Activated CD8-positive, alpha-beta memory T cell treated with anti-CD3 and anti-CD28 coated beads, Interleukin-2, amount 50 U/mL, for 24 hours (primary cell): ENCODE results near the gene GLOD4.

Experiments
- DNase-seq: peaks from one replicate; pipeline ENCODE4 v3.0.0-alpha.2; 2020; ENCODE audit errors: extremely low read depth

The GLOD4 gene

GRCh38 chr17:742147-742793, 39.8 kb downstream of the GLOD4 start:
- DNase-seq = no peak

DNA sequence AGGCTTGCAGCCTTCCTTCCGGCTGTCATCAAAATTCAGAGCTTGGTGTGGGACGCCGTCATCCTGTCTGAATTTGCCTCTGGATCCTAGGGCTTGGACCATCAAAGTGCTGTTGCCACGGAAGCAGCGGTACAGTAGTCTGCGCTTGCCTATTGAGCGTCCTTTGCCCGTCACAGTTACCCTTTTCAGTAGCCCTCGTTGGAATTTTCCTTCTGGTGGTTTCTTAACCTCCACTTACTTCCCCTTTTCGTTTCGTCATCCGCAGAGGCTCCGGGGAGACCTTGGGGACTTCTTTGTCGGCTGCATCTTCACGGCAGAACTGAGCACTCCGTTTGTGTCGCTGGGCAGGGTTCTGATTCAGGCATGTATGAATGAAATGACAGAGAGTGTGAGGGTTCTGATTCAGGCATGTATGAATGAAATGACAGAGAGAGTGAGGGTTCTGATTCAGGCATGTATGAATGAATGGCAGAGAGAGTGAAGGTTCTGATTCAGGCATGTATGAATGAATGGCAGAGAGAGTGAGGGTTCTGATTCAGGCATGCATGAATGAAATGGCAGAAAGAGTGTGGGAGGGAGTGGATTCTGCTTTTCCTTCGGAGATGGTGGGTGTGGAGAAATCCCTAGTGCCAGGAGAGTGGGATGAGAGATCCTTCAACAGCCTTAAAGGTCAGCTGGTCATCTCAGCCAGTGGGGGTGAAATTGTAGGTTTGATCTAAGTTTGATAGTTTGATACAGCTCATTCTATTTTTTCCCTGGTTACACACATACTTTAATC, 41.7 kb downstream of the GLOD4 start:
- DNase-seq = no peak

GRCh38 chr17:737561-738113, 44.4 kb downstream of the GLOD4 start:
- no peak for DNase-seq

GRCh38 chr17:733743-734142, 48.3 kb downstream of the GLOD4 start:
- DNase-seq = no peak

DNA sequence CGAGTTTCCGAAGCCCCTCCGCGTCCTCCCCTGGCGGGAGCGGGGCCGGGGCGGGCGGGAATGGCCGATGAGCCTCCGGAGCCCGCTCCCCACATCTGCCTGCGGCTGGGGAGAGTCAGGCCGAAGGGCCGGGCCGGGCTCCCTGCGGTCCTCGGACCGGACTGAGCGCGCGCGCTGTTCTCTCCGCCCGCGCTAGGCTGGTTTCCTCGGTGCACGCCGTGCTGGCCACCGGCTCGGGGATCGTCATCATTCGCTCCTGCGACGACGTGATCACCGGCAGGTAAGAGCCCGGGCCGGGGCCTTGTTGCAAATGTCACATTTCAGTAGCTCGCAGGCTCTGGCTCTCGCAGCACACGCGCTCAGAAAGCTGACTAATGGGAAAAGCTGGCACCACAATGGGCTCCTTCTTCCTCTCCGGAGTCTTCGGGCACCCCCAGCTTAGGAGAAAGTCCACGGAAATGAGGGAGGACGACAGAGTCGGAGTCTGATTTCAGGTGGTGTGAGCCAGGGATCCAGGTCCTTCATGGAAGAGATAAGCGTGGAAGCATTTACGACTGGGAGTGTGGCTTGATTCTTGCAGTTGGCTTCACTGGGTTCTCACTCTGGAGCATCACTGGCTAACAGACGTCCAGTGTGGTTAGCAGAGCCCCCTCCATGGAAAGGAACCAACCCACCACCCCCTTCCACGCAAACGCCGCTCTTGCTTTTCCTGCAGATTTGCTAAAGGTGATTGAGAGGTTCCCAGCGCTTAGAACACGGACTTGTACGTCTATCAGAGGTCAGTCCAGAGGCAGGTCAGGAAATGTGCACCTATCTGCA, 49.0 kb downstream of the GLOD4 start:
- DNase-seq = no peak

DNA sequence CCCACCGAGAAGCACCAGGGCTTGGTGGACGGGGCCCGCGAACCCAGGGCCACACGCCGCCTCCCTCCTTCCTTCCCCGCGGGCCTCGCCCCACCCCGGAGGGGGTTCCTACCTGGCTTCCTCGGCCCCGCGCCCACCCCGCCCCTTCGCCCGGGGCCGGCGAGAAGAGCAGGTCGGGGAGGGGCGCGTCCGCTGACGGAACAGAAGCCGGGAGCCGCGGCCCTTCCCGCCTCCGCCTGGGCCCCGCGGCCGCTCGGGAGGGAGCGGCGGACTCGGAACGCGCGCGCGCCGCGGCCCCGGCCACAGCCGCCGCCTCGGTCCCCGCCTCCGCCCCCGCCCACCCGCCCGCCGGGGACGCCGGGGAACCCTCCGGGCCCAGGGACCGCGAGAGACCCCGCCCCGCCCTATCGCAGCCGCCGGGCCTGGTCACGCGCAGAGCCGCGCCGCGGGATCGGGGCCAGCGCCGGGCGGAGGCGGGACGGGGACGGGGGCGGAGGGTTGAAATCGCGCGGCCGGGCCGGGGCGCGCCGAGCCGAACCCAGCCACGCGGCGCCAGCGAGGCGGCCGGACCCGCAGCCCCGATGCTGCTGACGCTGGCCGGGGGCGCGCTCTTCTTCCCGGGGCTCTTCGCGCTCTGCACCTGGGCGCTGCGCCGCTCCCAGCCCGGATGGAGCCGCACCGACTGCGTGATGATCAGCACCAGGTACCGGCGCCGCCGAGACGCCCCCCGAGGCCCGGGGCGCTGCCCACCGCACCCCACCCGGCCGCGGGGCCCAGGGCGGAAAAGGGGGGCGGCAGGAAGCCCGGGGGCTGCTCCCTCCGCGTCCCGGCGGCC, 49.8 kb downstream of the GLOD4 start, which contains the start of gene TLCD3A:
TSS of gene TLCD3A (plus strand) at position 530 of the 835 bp plus-strand sequence. CDS start at position 582, 52 bp downstream.
- no peak for DNase-seq

DNA sequence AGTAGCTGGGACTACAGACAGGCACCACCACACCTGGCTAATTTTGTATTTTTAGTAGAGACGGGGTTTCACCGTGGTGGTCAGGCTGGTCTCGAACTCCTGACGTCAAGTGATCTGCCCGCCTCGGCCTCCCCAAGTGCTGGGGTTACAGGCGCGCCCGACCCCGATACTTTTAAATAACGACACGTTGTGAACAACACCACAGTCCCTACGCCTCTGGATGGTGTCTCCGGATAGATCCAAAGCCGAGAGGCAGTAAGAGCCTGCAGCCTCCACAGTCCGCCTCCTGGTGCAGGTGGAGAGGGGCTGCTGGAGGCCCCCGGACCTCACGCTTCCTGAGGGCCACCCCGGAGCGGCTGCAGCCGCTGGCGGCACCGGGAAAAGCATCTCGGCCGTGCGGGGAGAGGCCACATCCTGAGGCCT, 50.4 kb downstream of the GLOD4 start:
- no peak for DNase-seq

DNA sequence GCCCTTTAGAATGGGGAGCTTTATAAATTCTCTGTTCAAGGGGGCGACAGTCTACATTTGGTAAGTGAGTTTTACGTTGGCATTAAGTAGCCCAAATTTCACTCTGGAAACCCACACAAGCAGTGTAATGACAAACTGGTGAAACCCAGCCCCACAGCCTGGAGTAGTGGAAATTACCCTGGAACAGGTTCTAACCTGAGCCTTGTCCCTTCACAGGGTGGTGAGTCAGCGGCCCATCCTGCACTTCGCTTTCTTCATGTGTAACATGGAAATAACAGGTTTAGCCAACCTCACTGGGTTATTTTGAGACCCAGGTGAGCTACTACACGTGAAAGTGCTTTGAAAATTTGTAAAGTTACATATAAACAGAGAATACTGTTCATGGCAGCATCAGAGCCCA, 53.2 kb downstream of the GLOD4 start:
- DNase-seq = no peak

DNA sequence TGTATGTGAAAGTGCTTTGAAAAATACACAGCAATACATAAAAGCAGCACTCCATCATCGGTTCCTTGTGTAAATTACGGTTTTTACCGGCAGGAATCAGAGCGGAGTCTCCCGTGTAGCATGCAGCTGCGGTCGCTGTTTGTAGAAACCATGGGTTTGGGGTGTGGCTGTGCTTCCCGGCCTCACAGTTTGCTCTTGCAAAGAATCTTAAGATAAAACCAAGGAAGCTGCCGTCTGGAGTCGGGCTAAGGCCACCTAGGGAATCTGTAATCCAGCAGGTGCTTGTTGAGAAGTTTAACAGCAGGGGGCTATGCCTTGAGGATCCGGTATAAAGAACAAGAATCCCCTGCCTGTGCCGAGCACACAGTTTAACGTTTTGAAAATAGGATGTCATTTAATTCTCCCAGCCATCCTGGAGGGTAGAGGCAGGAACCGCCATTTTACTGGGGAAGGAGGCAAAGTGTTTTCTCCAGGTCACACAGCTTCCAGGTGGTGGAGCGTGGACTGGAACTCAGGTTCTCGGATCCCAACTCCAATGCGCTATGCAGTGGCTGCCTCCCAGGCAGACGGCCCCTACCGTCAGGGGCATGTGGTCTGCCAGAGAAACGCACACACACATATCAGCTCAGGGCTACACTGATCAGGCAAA, 55.7 kb downstream of the GLOD4 start:
- no peak for DNase-seq

- DNase-seq = no peak
Measured at GRCh38 chr17:725746-726145, 56.3 kb downstream of the GLOD4 start.

DNA sequence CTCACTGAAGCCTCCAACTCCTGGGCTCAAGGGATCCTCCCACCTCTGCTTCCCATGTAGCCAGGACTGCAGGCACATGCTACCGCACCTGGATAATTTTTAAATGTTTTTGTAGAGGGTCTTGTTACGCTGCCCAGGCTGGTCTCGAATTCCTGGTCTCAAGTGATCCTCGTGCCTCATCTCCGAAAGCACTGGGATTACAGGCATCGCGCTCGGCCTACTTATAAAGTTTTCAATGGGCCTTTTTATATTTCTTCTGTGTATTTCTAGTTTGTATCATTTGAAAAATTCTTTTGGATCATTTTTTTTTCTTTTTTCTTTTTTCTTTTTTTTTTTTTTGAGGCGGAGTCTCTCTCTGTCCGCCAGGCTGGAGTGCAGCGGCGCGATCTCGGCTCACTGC, 57.0 kb downstream of the GLOD4 start:
- DNase-seq = no peak

GRCh38 chr17:721540-721937, 60.5 kb downstream of the GLOD4 start:
- DNase-seq = no peak

GRCh38 chr17:720706-721539, 61.2 kb downstream of the GLOD4 start:
- DNase-seq = no peak

DNA sequence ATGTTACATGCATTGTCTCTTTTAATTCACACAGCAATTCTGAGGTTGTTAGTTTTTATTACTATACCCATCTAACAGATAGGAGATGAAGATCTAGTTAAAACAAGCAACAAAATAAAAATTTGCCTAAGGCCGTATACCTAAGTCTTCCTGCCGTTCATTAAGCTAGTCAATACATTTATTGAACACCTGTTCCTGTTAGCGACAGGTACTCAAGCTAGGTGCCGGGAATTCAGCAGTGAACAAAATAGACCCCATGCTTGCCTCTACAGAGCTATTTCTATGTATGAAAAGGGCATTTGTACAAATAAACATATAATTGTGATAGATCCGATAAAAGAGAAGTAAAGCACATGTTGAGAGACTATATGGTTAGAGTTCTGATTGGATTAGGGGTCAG, 64.0 kb downstream of the GLOD4 start:
- DNase-seq = no peak
